HG02870 (cell line): Measurements from ENCODE around the gene MSH2.
"Not testable (repeated sequence)": the region's sequence is repeated elsewhere in the genome, so short reads cannot be mapped to it uniquely, and the experiment has no call there.

ENCODE experiments used
- ATAC-seq: cut with Tn5 transposase; IDR thresholded peaks from one replicate; pipeline ENCODE4 v1.9.1; 2021; ENCODE audit warnings: mild to moderate bottlenecking, moderate library complexity; ENCODE audit not compliant: unreplicated experiment

The MSH2 gene

GRCh38 chr2:47402805-47403608 is at the start of gene MSH2:
TSS of gene MSH2 (plus strand) at chr2:47403156. CDS start at chr2:47403192, 36 bp downstream.
- peak; percentile 88 for ATAC-seq

- ATAC-seq, result no peak
Measured at GRCh38 chr2:47354013-47354847, 48.7 kb upstream of the MSH2 start.

GRCh38 chr2:47354848-47355204 is 48.1 kb upstream of the MSH2 start:
- no peak for ATAC-seq

- no peak for ATAC-seq
Measured at GRCh38 chr2:47357483-47357882, 45.5 kb upstream of the MSH2 start.

- ATAC-seq, result no peak
Measured at GRCh38 chr2:47359375-47359868, 43.5 kb upstream of the MSH2 start.

- no peak for ATAC-seq
Measured at GRCh38 chr2:47360283-47360682, 42.7 kb upstream of the MSH2 start.

GRCh38 chr2:47360927-47361326 is 42.0 kb upstream of the MSH2 start:
- no peak for ATAC-seq

GRCh38 chr2:47361505-47362229 is 41.3 kb upstream of the MSH2 start:
- ATAC-seq, result not testable (repeated sequence)

DNA sequence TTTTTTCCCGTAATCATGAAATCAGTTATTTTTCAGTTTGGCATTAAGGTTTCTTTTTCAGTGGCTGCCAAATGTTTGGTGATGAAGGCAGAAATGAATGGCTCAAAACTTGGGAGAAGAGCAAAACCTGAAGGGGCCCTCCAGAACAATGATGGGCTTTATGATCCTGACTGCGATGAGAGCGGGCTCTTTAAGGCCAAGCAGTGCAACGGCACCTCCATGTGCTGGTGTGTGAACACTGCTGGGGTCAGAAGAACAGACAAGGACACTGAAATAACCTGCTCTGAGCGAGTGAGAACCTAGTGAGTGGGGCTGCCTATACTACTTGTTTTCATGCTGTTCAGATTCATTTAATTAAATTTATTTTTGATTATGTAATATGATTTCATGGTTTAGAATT is 29.2 kb upstream of the MSH2 start:
- no peak for ATAC-seq

DNA sequence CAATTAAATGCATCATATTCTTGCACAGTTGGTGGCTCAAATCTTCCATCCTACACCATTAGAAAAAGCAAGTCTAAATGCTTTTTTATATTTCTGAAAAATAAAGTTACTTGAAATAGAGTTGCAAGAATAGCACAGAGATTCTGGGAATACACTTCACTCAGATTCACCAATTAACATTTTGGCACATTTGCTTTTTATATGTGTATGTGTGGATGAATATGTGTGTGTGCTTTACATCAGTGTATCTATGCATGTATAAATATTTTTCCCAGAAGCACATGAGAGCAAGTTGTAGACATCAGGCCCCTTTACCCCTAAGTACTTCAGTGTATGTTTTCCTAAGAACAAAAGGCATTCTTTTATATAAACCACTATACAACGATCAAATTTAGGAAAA is 27.6 kb upstream of the MSH2 start:
- ATAC-seq, result no peak

DNA sequence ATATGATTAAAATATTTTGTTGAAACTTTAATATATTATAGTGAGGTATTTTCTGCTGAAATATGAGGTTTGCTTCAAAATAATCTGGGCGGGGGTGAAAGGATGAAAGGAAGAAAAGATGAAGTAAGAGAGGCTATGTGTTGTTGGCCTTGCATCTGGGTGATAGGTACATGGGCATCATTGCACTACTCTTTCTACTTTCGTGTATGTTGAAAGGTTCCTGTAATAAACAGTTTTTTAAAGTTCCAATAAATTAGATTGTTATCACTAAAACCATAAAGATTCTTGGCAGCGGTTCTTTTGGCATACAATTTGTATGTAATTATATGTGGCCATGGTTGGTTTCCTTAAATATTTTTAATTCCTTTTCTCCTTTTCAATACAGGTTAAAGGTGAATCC is 23.6 kb upstream of the MSH2 start:
- no peak for ATAC-seq

- ATAC-seq, result no peak
Measured at GRCh38 chr2:47381408-47381807, 21.5 kb upstream of the MSH2 start.

GRCh38 chr2:47386551-47386950 is 16.4 kb upstream of the MSH2 start:
- ATAC-seq, result no peak

DNA sequence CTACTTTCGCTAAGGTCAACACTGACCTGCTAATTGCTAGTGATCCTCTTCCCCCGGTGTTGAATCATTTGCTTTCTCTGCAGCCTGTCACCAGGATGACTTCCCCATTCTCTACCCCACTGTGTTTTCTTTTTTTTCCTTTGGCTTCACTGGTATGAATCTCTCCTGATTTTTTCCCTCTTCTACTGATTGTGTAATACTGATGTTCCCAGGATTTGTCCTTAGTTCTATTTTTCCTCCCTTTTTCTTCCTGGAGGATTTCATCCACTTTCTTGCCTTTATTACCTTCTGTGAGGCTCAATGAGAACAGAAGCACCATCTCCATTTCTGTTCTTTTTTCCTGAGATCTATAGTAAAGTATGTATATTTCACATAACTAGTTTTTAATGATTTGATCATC is 14.1 kb upstream of the MSH2 start:
- no peak for ATAC-seq

DNA sequence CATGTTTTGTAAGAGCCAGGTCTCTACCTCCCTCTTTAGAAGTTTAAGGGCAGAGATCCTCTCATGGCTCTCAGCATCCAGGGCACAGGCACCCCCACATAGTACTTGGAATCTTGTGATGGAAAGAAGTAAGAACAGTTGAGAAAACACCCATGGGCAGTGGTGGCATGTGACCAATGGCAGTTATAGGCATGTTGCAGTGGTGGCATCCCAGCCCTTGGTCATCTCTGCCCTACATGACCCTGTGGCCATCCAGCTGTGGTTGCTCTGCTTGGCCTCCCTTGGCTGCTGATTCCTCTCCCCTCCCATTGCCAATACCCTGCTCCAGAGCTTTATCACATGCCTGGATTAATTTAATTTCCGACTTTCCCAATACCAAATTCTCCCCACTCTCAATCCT is 13.3 kb upstream of the MSH2 start:
- no peak for ATAC-seq

- ATAC-seq, result no peak
Measured at GRCh38 chr2:47401789-47402554, 984 bp upstream of the MSH2 start.

DNA sequence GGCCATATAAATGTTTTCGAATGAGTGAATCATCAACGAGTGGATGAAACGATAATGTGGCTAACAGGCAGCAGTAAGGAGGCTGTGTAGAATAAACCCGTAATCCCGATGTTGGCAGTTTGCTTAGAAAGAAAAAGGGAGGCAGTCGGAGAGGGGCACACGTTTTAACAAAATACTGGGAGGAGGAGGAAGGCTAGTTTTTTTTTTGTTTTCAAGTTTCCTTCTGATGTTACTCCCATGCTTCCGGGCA is 476 bp upstream of the MSH2 start:
- ATAC-seq, result no peak

DNA sequence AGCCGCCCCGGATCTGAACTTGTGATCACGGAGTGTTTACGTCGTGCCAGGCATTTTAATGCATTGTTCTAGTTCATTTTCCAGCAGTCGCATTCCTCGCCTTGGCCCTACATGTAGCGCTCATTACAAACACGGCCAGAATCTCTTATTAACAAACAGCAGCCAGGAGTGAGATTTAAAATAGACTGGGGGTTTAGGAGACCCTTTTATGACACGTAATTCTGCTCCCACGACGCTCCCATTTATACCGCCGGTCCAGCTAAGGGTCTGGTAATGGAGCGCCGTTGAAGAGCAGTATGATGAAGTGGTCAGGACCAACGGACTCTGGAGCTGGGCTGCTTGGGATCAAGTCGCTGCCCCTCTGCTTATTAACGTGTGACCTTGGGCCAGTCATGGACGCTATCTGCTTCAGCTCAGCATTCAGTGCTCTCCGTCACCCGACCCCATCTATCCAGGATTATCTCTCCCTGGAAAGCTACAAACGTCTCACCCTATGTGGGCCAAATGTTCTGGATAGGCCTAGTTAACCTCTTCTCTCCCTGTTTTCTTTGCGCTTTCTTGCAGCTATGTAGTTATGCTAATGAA is 745 bp downstream of the MSH2 start:
- ATAC-seq, result no peak

DNA sequence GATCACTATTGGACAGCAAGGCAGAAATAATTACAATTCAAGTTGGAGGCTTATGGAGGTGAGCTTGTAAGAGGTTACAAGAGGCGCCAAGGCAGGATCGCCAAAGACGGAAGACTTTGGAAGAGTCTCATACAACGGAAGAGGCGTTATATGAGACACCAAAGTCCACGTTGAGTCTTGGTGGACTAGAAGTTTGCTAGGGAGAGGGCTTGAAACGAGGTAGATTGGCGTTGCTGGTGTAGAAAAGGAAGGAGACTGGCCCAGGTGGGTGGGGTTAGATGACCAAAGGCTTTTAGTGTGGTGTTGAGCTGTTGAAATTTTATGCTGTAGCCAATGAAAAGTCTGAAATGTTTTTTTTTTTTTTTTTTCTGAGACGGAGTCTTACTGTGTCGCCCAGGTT is 1.4 kb downstream of the MSH2 start:
- ATAC-seq, result no peak

DNA sequence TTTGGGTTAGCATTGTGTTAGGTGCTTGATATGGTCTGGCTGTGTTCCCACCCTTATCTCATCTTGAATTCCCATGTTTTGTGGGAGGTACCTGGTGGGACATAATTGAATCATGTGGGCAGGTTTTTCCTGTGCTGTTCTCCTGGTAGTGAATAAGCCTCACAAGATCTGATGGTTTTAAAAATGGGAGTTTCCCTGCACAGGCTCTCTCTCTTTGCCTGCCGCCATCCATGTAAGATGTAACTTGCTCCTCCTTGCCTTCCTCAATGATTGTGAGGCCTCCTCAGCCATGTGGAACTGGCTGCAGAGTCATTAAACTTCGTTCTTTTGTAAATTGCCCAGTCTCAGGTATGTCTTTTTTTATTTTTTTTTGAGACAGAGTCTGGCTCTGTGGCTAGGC is 2.8 kb downstream of the MSH2 start:
- ATAC-seq, result no peak
